ENCODE data around the gene GRID2.

GRID2 gene

DNA sequence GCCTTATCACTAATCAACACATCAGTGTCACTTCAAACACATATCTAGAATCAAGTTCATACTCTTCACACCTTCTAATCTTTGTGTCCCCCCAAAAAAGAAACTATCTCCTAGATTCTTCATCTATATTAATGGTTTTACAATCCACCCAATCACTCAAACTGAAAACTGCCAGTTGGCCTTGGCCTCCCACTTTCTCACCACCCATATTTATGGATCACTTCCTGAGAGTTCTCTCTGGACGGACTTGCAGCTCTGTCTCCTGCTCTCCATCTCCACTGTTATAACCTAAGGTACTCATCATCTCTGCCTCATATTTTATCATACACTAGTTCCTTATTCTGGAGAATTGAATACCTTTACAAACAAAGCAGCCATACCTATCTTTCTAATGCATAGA, 1418.7 kb downstream of the GRID2 start:
- DNase-seq, result no peak

DNA sequence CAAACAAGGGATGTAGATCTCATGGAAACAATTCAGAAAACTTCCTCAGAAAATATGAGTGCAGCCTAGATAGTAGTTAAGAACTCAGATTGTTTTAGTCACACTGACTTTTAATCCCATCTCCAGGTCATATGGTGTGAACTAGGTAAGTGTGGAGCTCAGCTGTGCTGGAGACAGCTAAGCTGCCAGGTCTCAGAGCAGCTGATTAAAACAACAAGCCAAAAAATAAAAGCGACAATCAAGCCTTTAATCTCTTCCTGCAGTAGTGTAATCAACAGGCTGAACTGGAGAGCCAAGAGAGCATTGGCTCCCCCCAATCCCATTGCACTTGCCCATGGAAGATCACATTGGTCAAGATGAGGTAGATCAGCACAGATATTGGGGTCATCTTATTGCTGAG, 1426.5 kb downstream of the GRID2 start:
- DNase-seq, result no peak

DNA sequence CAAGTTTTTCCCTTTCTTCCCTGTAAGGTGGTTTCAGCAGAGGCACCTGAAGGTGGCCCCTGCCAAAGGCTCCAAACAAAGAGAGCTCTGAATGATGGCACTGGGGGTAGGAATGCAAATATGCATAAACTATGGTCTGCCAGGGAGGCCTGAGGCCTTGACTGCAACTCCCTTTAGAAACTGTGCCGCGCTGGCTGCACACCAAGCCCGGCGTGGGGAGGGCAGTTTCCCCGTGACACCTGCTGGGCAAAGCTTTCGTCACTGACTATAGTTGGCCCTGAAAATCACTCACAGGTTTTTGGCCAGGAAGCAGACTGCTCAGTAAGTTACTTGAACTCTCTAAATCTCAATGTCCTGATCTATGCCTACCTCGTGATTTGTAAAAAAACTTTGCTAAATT, 1427.0 kb downstream of the GRID2 start:
- DNase-seq, result no peak

DNA sequence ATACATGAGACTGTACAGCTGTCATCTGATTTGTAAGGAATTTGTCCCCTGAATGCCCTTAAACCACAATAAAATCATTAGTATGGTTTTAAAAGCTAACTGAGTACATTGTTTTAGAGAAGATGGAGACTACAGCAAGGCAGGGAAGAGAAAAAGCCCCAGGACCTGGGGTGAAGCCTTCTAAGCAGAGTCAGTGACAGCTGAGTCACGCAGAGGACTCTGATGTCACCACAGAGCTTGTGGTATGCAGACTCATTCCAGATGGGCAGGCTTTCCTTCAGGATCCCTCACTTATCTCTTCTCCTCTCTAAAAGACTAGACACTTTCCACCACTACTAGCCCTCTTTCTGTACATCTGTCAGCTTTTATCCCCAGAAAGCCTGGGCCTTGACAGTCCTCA, 1427.7 kb downstream of the GRID2 start:
- DNase-seq, result no peak

DNA sequence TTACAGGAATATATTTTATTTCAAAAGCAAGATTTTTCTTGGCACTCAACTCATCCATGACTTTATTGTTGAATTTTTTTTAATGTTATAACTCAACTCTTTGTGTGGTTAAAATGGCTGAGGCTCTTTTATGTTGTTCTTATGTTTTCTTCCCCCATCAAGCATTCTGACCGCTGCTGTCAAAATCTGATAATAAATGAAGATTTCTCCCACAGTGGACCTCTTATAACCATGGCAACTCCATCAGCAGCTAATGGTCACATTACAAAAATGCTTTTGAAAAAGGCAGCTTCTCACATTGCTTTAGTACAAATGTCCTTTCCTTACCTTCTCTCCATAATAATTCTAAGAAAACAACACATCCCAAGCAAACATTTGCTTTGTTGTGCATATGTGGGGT, 1428.7 kb downstream of the GRID2 start:
- DNase-seq, result no peak

DNA sequence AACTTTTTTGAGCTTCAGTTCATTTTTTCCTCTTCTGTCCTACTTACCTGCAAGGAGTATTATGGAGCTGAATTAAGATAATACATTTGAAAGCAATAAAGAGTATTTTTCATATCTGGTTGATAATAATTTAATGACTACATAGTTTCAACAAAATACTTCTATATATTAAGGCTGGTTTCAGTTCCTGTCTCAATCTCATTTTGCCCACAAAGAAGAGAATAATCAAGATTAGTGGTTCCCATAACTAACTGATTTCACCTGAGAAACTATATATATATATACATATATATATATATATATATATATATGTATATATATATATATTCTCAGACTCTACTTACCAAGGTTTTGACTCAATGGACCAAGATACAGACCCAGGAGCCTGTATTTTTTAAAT, 1437.1 kb downstream of the GRID2 start:
- no peak for DNase-seq

DNA sequence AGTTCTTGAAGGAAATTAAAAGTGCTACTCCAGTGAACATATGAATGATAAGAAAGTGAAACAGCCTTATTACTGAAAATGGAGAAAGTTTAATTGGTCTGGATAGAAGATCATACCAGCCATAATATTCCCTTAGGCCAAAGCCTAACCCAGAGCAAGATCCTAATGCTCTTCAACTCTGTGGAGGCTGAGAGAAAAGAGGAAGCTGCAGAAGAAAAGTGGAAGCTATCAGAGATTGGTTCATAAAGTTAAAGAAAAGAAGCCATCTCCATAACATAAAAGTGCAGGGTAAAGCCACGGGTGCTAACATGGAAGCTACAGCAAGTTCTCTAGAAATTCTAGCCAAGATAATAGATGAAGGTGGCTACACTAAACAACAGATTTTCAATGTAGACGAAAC, 1439.3 kb downstream of the GRID2 start:
- DNase-seq, result no peak

DNA sequence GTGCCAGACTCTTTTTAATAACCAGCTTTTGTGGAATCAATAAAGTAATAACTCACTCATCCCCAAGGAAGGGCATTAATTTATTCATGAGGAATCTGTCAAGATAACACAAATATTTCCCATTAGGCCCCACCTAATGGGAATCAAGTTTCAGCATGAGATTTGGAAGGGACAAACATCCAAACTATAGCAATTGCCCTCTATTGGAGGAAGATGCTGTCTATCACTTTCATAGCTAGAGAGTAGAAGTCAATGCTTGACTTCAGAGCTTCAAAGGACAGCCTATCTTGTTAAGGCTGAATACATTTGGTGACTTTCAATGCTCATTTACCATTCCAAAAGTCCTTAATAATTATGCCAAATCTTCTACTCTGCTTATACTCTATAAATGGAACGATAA, 1439.9 kb downstream of the GRID2 start:
- no peak for DNase-seq

DNA sequence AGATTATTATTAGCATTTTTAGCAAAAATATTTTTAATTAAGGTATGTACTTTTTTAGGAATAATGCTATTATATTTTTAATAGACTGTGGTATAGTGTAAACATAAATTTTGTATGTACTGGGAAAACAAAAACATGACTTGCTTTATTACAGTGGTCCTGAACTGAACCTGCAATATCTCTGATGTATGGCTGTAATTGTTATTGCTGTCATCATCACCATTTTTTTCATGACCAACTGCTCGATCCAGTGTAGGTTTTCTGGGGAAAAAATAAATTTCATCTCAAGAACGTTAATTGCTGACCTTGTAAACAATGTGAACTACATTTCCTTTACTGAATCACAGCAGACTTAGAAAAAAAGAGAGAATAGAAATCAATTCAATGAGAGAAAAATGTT, 1441.2 kb downstream of the GRID2 start:
- DNase-seq, result no peak

DNA sequence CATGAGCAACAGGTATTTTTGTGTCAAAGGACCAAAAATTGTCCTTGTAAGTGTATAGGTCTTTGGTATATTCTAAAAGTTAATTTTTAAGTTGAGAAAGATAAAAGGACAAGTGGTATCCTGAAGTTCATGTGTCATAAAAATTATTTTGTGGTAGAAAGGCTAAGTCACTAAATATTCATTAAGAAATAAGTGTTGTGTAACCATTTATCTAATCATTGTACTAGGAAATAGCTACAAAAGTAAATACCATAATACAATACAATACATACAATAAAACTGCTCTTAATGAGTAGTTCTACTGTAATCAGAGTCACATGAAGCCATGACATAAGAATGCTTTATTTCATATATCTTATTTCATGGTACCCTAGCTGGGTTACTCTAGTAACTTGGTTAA, 1442.3 kb downstream of the GRID2 start:
- no peak for DNase-seq

DNA sequence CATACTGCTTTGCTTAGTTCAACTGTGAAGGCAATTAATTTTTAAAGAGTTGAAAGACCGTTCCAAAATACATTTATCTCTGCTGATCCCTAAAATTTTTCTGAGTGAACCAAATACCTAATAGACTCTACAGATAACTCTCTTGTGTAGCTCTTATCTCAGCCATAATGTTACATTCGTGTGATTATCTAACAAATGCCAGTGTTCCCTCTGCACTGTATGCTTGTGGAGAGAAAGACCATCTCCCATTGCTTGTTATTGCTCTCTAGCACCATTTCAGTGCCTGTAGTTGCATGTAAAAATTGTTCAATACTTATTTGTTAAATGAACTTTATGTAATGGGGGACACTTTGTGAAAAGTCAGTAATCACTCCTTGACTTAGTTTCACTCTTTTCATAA, 1443.5 kb downstream of the GRID2 start:
- no peak for DNase-seq

DNA sequence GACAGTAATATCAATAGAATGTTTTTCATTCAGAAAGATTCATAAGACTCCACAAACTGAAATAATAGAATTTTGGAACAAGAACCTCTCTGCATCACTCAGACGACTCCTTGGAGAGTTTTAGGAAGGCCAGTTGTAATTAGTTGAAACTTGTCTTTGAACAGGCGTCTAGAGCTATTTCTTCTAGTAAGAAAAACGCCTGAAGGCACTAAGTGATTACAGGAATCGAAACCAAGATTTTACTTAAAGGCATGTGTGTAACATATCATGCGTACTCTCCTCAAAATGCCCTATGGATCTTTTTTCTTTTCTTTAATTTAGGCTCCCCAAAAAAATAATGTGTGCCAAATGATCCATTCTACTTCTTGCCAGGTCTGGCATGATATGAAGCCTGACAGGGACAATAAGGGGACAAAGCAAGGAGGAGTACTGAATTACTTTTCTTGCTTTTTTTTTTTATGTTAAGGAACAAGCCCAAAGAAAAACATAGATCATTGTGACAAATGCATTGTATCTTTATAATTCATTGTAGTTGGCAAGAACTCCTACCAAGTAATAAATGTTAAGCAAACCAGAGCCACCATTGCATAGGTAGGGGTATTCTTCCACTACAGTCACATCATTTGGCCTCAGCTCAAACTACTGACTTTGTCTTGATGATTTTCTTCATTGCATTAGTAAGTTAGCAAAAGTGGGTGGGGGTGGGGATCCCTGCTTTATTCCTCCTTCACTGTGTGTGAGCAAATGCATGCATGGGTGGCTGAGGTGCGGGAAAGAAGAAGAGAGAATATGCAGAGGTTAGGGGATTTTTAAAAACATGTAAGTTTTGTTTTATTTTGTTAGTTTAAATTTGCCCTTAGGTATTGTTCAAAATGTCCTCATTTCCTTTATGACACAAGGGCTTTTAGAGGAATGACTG, 1444.9 kb downstream of the GRID2 start:
- DNase-seq, result no peak

DNA sequence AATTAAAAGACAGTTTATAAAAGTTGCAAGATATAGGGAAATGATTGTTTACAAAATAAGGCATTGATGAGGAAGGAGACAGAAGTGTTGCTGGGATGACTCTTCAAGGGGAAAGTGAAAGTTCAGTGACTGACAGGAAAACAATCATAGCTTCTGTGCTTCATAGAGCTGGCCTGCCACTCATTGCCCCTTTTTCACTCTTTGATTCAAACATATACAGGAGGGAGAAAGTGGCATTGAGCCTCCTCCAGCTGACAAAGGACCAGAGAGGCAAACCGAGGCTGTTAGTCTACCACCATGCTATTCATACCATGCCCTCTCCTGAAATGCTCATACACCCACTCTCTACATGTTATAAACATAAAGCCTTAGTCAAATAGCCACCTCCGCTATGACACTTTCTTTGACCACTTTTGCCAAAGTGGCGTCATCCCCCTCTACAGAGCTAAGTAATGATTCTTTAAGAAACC, 1445.6 kb downstream of the GRID2 start:
- DNase-seq, result no peak

DNA sequence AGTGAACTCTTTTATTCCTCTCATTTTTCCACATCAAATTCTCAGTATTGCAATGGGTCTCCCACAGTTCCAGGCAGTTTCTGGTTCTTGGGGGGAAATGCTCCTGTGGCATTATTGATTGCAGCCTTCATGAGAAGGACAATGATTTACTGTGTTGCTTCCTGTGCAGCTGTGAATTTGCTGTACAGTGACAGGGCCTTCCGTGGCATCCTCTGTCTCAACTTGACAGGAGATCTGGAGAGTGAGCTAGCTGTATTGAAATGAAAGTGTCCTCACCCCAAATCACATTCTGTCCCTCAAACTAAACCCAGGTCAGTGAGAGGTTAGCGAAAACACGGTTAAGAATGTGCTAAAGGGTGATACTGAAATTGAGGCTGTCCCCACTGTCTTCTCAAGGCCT, 1447.6 kb downstream of the GRID2 start:
- no peak for DNase-seq

DNA sequence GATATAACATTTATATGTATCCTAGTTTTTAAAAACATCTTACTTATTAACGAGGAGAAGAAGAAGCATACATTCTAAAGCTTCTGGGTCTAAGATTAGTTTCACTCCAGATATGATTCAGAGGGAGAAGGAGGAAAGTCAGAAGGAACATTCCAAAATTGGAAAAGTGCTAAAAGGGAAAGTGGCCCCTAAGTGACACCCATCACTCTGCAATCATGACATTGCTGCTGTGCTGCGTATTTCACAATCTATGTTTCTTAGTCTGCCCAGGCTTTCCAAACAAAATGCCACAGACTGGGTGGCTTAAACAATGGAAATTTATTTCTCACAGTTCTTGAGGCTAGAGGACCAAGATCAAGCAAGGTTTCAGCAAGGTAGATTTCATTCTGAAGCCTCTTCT, 1452.3 kb downstream of the GRID2 start:
- no peak for DNase-seq

DNA sequence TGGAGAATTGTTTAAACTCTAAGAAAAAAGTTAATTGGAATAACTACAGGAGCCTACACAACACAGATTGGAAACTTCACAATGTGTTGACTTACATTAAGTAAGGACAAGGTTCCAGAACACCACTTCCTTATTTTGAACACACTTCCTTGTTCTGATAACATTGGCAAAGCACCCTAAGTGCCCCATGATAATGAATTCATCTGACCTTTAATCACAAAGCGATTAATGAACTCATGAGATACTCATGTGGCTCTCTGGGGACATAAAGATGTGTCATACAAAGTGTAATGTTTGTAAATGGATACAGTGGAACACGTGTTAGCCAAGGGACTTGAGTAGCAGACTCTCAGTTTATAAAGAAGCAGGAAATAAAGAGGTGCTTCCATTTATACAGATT, 1455.7 kb downstream of the GRID2 start:
- DNase-seq, result no peak

DNA sequence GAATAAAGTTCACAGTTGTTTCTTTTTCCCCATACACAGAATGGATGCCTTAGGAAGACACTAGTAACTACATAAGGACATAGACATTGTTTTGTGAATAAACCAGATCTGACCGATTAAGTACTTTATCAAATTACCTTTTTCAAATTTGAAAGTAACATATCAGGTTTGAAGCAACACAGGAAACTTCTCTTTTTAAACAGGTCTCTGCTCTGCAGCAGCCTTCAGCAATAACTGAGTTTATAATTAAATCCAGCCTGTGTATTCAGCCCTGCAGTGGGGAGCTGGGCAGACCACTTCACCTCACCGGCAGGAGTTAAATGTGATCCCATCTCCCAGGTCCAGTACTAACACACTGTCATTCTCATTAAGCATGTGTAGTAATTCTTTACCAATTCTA, 1456.5 kb downstream of the GRID2 start:
- no peak for DNase-seq

DNA sequence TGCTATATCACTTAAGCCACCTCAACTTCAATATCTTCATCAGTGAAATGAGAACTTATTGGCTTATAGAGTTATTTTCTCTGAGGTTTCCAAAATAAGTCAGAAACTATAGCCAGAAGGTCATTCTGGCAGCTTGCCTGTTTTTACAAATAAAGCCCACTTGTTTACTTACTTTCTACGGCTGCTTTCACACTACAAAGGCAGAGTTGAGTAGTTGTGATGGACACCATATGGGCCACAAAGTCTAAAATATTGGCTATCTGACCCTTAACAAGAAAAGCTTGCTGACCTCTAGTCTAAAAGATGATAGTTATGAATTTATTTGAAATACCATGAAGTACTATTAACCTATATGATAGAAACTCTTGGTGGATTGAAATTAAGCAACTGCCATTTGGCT, 1457.5 kb downstream of the GRID2 start:
- DNase-seq, result no peak

DNA sequence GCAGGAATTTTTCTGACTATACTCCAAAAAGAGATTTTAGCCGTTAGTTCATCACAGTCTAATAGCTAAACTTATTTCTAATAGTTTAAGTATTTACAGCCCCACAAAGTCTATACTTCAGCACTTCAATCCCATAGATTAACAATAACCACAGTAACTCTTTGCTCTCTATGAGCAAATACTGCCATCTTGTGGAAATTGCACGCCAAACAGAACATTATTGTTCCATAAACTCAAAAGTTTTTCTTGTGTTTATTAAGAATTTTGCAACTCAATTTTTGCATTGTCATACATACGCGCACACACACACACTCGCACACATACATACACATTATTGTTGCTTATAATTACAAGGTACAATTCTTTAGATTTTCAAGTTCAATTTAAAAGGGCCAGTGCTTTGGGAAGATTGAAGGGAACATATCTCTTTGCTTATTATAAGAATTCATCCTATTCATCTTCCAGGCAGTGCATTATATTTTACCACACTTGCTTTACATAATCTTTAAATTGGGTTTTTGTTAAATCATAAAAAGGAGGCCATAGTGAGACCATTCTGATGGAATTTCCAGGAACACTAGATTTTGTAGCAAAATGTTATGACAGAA, 1461.0 kb downstream of the GRID2 start:
- DNase-seq, result no peak

DNA sequence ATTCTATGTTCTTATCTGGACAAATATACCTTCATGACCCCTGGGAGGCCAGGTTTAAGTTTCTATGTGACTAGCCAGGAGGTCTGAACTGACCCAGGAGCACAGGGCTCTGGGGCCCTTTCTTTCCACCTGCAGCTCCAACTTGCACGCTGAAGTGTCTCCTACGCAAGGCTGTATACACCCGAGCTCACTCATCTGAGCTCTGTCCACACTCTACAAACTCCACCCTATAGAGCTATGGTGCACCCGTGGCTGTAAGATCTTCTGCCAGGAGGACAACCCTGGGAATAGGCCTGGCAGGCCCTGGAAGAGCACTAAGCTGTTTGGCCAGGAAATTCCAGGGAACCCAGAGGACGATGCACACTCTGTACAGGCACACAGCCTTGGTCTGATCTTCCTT, 1464.2 kb downstream of the GRID2 start:
- no peak for DNase-seq

DNA sequence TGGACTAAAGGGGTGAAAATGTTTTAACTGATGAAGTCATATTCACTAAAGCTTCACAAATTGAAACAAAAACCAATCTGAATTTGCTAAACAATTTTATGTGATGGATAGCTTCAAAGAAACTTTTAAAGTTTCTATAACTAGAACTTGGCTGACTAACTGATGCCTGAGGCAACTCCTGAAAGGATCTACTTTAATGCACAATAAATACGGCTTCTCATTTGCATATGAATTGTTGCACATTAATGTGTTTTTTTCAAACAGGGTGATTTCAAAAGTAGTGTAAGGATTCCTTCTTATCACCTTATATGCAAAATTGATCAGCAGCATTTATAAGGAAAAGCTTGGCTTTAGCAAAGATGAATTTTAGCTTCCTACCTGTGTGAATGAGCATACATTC, 1466.4 kb downstream of the GRID2 start:
- no peak for DNase-seq

DNA sequence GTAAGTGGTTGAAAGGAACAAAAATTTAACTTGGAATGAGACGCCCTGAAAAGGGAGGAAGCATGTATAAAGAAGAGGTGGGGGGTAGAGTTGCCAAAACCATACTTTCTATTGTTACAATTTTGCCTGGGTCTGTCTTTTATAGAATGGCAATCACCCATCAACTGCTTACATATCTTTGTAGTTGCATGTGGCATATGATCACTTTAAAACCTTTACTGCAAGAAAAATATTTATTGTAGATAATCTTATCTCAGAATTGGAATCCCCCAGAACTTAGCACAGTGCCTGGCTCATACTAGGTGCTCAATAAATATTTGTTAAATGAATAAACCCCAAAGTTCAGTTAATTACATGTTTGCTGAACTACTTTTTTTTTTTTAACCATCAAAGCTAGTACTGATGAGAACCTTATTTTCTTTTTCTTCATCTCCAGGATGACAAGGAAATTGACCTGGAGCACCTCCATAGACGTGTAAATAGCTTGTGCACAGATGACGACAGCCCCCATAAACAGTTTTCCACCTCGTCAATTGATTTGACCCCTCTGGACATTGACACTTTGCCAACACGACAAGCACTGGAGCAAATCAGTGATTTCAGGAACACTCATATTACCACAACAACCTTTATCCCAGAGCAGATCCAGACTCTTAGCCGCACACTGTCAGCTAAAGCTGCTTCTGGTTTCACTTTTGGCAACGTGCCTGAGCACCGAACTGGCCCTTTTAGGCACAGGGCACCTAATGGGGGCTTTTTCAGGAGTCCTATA, 1468.1 kb downstream of the GRID2 start:
- DNase-seq, result no peak

DNA sequence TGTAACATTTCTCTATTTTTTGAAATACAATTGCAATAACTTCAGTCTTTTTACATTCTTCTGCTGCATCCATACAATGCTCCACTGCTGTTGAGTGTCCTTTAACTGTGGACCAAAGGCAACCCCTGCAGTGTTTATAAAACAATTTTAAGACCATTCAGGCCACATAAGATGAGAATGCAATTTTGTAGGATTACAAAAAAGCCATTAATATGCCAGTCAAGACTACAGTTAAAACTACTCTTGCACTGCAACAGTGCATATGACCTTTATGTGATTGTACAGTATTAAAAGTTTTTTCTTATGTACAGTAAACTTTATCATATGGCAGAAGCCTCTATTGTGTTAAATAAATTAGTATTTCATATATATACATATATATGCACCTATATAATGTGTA, 1469.1 kb downstream of the GRID2 start:
- no peak for DNase-seq

DNA sequence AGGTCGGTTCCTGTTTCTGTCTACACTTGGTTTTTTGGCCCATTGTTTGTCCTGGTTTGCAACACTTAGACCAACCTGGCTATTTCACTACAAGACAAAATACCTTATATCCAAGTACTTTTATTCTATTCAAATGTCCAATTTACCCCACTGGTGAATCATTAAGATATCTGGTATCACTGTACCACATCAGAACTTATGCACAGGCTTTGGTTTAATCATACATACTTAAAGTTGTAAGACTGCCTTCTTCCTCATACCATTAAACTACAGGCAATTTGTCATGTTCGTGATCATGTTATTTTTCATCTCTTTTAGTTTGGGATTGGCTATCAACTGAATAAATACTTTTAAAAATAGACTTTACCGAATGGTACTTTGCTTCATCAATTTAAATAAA, 1471.8 kb downstream of the GRID2 start:
- DNase-seq, result no peak
